OCI-LY7 (cell line): ENCODE results near the gene PGAP6. TPM values are rescaled to one million over a fixed set of nuclear protein-coding genes. Genes with fewer than 3 reads are reported as not detected.

Experiments
- BruUV-seq: library from RNA; stranded (reverse); fragments of 400-500 nt; replicated peaks from 2 replicates; lab custom pipeline; 2021; lab: Mats Ljungman, UMichigan
- CTCF ChIA-PET: fragments of 300-600 bp; sonication (Branson Sonifier 250); formaldehyde crosslinking; loops from one replicate; lab custom pipeline; 2022; ENCODE audit warnings: antibody characterized with exemption; ENCODE audit not compliant: unreplicated experiment; lab: Charles Lee
- POLR2A ChIA-PET: fragments of 300-600 bp; sonication (Branson Sonifier 250); formaldehyde crosslinking; loops from one replicate; lab custom pipeline; 2022; ENCODE audit warnings: antibody characterized with exemption; lab: Charles Lee
- DNase-seq: peaks from one replicate; pipeline ENCODE4 v3.0.0-alpha.2; 2015; ENCODE audit warnings: low spot score
- H2AFZ ChIP-seq: fragments of 200-600 bp; sonication (generic), shearing (Covaris generic); 2 replicates; pipeline ENCODE4 v1.6.1; 2014; ENCODE audit warnings: mild to moderate bottlenecking, antibody characterized with exemption, low read length, moderate library complexity
- H3K27ac ChIP-seq: fragments of 200-600 bp; sonication (generic); 2 replicates; pipeline ENCODE4 v1.5.1; 2014; ENCODE audit warnings: mixed run types, low read depth, mild to moderate bottlenecking, moderate library complexity, low read length, inconsistent platforms; ENCODE audit not compliant: poor library complexity, severe bottlenecking
- H3K36me3 ChIP-seq: fragments of 200-600 bp; sonication (generic); 2 replicates; pipeline ENCODE4 v1.6.1; 2014; ENCODE audit warnings: mild to moderate bottlenecking, antibody characterized with exemption, low read length, moderate library complexity, mixed read lengths; ENCODE audit not compliant: insufficient read depth
- H3K4me1 ChIP-seq: fragments of 200-600 bp; sonication (generic); 2 replicates; pipeline ENCODE4 v1.5.1; 2014; ENCODE audit warnings: mild to moderate bottlenecking, low read length; ENCODE audit not compliant: insufficient read depth, poor library complexity, severe bottlenecking
- H3K4me2 ChIP-seq: fragments of 200-600 bp; sonication (generic); 2 replicates; pipeline ENCODE4 v1.6.1; 2014; ENCODE audit warnings: mild to moderate bottlenecking, low read length
- H3K4me3 ChIP-seq: fragments of 200-600 bp; sonication (generic); 2 replicates; pipeline ENCODE4 v1.5.1; 2014; ENCODE audit warnings: mild to moderate bottlenecking, low read depth, low read length; ENCODE audit not compliant: poor library complexity, severe bottlenecking
- H3K79me2 ChIP-seq: fragments of 200-600 bp; sonication (generic); 2 replicates; pipeline ENCODE4 v1.6.1; 2016; ENCODE audit warnings: low read depth, mild to moderate bottlenecking, low read length, moderate library complexity, mixed read lengths; ENCODE audit not compliant: insufficient read depth
- H3K9me2 ChIP-seq: fragments of 200-600 bp; sonication (generic); 2 replicates; pipeline ENCODE4 v1.6.1; 2016; ENCODE audit warnings: mild to moderate bottlenecking, low read length, mixed read lengths; ENCODE audit not compliant: insufficient read depth
- H3K9me3 ChIP-seq: fragments of 200-600 bp; sonication (generic); 2 replicates; pipeline ENCODE4 v1.6.1; 2014; ENCODE audit warnings: mild to moderate bottlenecking, mixed run types, low read length, mixed read lengths
- H4K20me1 ChIP-seq: fragments of 200-600 bp; sonication (generic); 2 replicates; pipeline ENCODE4 v1.6.1; 2014; ENCODE audit warnings: mild to moderate bottlenecking, antibody characterized with exemption, low read length, moderate library complexity, mixed read lengths; ENCODE audit not compliant: insufficient read depth
- EZH2phosphoT487 ChIP-seq: fragments of 200-600 bp; sonication (generic); IDR thresholded peaks from 2 replicates; pipeline ENCODE4 v1.6.1; 2018; ENCODE audit warnings: low read depth, borderline replicate concordance, mild to moderate bottlenecking, mixed run types, antibody characterized with exemption, low read length, moderate library complexity, mixed read lengths
- intact Hi-C: fragments of 100-400 bp; cut with micrococcal nuclease; formaldehyde crosslinking; loops from one replicate; pipeline ENCODE4 v1.10.0; 2022; ENCODE audit not compliant: unreplicated experiment
- total RNA-seq, 2 experiments: library from RNA; depleted of rRNA in 1 of 2; stranded (reverse); fragments of >200 nt in 1 of 2; shearing (Covaris generic) in 1 of 2; gene quantifications; 2 replicates each; pipeline ENCODE4 v1.2.3, GENCODE V29; 2014 to 2022
- TF ChIP-seq, protein P1 (sequence below): fragments of 200-600 bp; sonication (generic); conservative IDR thresholded peaks from 2 replicates; pipeline ENCODE4 v1.5.1; 2014; ENCODE audit warnings: mild to moderate bottlenecking, antibody characterized with exemption, low read length, moderate library complexity, mixed read lengths

Gene PGAP6
- total RNA-seq, 2 experiments from 2014 or later = 41.2 to 50.6 TPM

DNA sequence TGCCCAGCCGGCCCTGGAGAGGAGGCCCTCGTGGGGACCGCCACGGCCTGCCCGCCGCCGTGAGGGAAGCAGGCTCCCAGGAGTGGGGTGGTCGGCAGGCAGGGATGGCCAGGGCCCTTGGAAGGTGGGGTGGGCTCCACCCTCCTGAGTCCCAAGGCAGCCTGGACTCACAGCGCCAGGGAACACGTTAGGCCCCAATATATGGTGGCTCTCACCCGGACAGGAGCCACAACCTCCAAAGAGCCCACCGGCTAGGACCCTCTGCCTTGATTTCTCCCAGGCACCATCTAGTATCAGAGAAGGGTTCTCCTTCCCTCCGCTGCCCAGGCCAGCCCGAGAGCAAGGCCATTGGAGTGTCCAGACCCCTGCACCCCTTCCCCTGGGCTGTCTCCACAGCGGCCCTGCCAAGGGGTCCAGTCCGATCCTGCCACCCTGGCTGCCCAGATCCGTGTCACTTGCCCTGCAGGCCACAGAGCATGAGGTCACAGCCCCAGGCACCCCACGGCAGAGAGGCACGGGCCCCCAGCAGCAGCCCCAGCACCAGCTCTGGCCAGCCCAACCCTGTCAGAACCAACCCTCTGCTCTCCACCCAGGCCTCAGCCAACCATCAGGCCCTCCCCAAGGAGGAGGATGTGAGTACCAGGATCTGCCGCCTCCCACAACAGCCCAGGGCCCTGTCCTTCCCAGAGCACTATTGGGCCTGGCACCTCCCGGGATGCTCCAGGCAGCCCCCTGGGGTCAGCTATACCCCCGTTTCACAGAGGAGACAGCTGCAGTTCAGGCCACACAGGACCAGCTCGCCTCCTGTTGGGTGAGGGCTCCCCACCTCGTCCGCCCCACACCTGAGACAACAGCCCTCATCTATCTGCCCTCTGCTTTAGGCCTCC, 28.1 kb downstream of the PGAP6 start:
- Histone ChIP-seq H3K4me1 (peaks cover 22% of the 10 kb centered on the region), H3K9me2 (no peaks in the 10 kb centered on the region), H3K79me2 (peaks cover 9% of the 10 kb centered on the region; the same call in 1 of the 2 replicates), H3K4me3 (peak overlapping the region; percentile 62), H3K9me3 (no peaks in the 10 kb centered on the region), H3K36me3 (peaks cover 12% of the 10 kb centered on the region), H3K27ac (no peak overlapping the region), H4K20me1 (no peaks in the 10 kb centered on the region), H3K4me2 (peak overlapping the region; percentile 70), H2AFZ (peak overlapping the region; percentile 43; the same call in 1 of the 2 replicates)
- no peak for TF ChIP-seq EZH2phosphoT487
- TF ChIP-seq, protein P1, sequence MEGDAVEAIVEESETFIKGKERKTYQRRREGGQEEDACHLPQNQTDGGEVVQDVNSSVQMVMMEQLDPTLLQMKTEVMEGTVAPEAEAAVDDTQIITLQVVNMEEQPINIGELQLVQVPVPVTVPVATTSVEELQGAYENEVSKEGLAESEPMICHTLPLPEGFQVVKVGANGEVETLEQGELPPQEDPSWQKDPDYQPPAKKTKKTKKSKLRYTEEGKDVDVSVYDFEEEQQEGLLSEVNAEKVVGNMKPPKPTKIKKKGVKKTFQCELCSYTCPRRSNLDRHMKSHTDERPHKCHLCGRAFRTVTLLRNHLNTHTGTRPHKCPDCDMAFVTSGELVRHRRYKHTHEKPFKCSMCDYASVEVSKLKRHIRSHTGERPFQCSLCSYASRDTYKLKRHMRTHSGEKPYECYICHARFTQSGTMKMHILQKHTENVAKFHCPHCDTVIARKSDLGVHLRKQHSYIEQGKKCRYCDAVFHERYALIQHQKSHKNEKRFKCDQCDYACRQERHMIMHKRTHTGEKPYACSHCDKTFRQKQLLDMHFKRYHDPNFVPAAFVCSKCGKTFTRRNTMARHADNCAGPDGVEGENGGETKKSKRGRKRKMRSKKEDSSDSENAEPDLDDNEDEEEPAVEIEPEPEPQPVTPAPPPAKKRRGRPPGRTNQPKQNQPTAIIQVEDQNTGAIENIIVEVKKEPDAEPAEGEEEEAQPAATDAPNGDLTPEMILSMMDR = no peak
- no TSS peak for BruUV-seq
- CTCF ChIA-PET = interaction anchor here (0.6 to 0.9 kb wide), 4 partner anchors 9 to 119 kb away, joined by 3 to 5 read pairs (median 3); partner anchors contain the start of gene FAM234A
- intact Hi-C loops = loop anchor here (1.0 to 2.0 kb wide), 2 partner anchors 30 to 119 kb away; partner anchors contain the start of gene FAM234A
- POLR2A ChIA-PET = interaction anchor here (0.6 to 0.7 kb wide), 3 partner anchors 29 to 284 kb away, joined by 3 to 6 read pairs (median 4); no protein-coding TSS in a partner anchor
- no peak for DNase-seq

DNA sequence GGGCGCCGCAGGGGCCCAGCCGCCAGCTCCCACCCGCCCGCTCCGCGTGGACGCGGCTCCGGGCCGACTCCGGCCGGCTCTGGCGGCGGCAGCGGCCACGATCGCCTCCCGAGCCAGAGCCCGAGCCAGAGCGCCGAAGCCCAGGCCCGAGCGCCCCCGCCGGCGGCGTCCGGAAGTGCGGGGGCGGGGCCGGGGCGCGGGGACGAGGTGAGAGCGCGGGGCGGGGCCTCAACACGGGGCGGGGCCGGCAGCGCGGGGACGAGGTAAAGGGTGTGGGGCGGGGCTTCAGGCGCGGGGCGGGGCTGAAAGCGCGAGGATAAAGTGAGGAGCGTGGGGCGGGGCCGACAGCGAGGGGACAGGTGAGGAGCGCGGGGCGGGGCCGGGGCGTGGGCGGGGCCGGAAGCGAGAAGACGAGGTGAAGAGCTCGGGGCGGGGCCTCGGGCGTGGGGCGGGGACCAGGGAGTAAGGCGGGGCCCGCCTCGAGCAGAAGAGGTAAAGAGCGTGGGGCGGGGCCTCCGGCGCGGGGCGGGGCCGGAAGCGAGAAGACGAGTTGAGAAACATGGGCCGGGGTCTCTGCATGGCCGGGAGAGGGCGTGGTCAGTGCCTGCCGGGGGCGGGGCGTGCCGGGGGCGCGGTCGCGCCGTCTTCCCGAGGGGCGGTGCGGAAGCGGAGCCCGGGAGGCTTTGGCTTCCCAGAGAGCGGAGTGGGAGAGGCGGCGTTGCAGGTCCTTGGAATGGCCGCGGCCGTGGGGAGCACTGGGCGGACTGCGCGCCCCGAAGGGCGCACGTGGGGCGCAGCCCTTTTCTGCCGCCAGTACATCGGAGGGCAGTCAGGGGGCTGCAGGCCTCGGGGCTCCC, 29.0 kb downstream of the PGAP6 start, which contains the start of gene AXIN1:
Gene AXIN1 (minus strand): TSS at position 177 of the 857 bp plus-strand sequence. CDS start 5,698 bp downstream, outside the sequence.
- TF ChIP-seq, protein P1 = no peak; the same call in 1 of the 2 replicates
- no peak for TF ChIP-seq EZH2phosphoT487
- H4K20me1 ChIP-seq = no peaks in the 10 kb centered on the region
- H3K9me2 ChIP-seq = no peaks in the 10 kb centered on the region
- intact Hi-C loops = loop anchor here (1.0 to 2.0 kb wide), 2 partner anchors 31 to 118 kb away; partner anchors contain the start of gene FAM234A
- no peak within 1 kb of the TSS for H3K27ac ChIP-seq
- H2AFZ ChIP-seq = peak within 1 kb of the TSS; percentile 58; the same call in 1 of the 2 replicates
- peaks cover 9% of the 10 kb centered on the region; the same call in 1 of the 2 replicates for H3K79me2 ChIP-seq
- no peaks in the 10 kb centered on the region for H3K9me3 ChIP-seq
- DNase-seq = peak; percentile 98
- peak within 1 kb of the TSS; percentile 98 for H3K4me2 ChIP-seq
- peaks cover 22% of the 10 kb centered on the region for H3K4me1 ChIP-seq
- ChIA-PET CTCF (interaction anchor here (0.6 to 0.9 kb wide), 5 partner anchors 9 to 246 kb away, joined by 3 to 5 read pairs (median 3); partner anchors contain the start of gene FAM234A), POLR2A (interaction anchor here (0.6 to 0.7 kb wide), 4 partner anchors 30 to 283 kb away, joined by 3 to 8 read pairs (median 5); no protein-coding TSS in a partner anchor)
- H3K36me3 ChIP-seq = peaks cover 12% of the 10 kb centered on the region
- no TSS peak for BruUV-seq
- H3K4me3 ChIP-seq = peak within 1 kb of the TSS; percentile 96
